IMR-90 (cell line): ENCODE results near the gene SLC2A6. TPM values are rescaled to one million over a fixed set of nuclear protein-coding genes. Genes with fewer than 3 reads are reported as not detected.

Experiments
- ATAC-seq: fragments of 200-7000 bp; cut with Tn5 transposase; 2 replicates; pipeline ENCODE4 v1.9.1; 2020; ENCODE audit warnings: low read depth, mild to moderate bottlenecking, moderate library complexity
- BruUV-seq: library from RNA; stranded (reverse); fragments of 400-500 nt; replicated peaks from 2 replicates; lab custom pipeline; 2021; lab: Mats Ljungman, UMichigan
- CTCF ChIA-PET: fragments of 300-600 bp; formaldehyde crosslinking; extraction: SDS; loops from one replicate; lab custom pipeline; 2021; ENCODE audit warnings: antibody characterized with exemption; lab: Yijun Ruan, JAX
- POLR2A ChIA-PET: fragments of 300-600 bp; sonication (Branson Sonifier 250); formaldehyde crosslinking; loops from one replicate; lab custom pipeline; 2022; ENCODE audit warnings: antibody characterized with exemption; ENCODE audit not compliant: unreplicated experiment; lab: Charles Lee
- DNase-seq: peaks from one replicate; pipeline ENCODE4 v3.0.0; 2013
- H2AFZ ChIP-seq: replicated peaks from 2 replicates; pipeline ENCODE3; 2013; ENCODE audit warnings: low read length, mild to moderate bottlenecking; ENCODE audit not compliant: poor library complexity
- H2AK5ac ChIP-seq: 2 replicates; pipeline ENCODE4 v1.6.1; 2013; ENCODE audit warnings: low read depth, low read length, inconsistent platforms
- H2AK9ac ChIP-seq: replicated peaks from 2 replicates; pipeline ENCODE3; 2013; ENCODE audit warnings: mild to moderate bottlenecking, low read depth, low read length, moderate library complexity; ENCODE audit not compliant: poor library complexity
- H2BK120ac ChIP-seq: 2 replicates; pipeline ENCODE4 v1.6.1; 2013; ENCODE audit warnings: low read depth, low read length, inconsistent platforms
- H2BK15ac ChIP-seq: 3 replicates; pipeline ENCODE4 v1.6.1; 2013; ENCODE audit warnings: low read depth, low read length, inconsistent platforms
- H2BK20ac ChIP-seq: 2 replicates; pipeline ENCODE4 v1.6.1; 2013; ENCODE audit warnings: low read depth, mild to moderate bottlenecking, inconsistent platforms, low read length, moderate library complexity
- H2BK5ac ChIP-seq: 2 replicates; pipeline ENCODE4 v1.6.1; 2013; ENCODE audit warnings: mild to moderate bottlenecking, low read depth, low read length, inconsistent platforms; ENCODE audit not compliant: poor library complexity, severe bottlenecking
- H3K14ac ChIP-seq: replicated peaks from 2 replicates; pipeline ENCODE4 v1.6.1; 2013; ENCODE audit warnings: low read depth, low read length, inconsistent platforms
- H3K18ac ChIP-seq: 2 replicates; pipeline ENCODE4 v1.6.1; 2013; ENCODE audit warnings: low read depth, low read length, control low read depth
- H3K23ac ChIP-seq: 2 replicates; pipeline ENCODE4 v1.6.1; 2013; ENCODE audit warnings: low read depth, low read length, inconsistent platforms
- H3K27ac ChIP-seq: 2 replicates; pipeline ENCODE4 v1.5.1; 2013; ENCODE audit warnings: mild to moderate bottlenecking, control low read depth, low read length; ENCODE audit not compliant: insufficient read depth
- H3K27me3 ChIP-seq: 2 replicates; pipeline ENCODE4 v1.6.1; 2013; ENCODE audit warnings: low read length; ENCODE audit not compliant: control insufficient read depth, insufficient read depth
- H3K36me3 ChIP-seq: 2 replicates; pipeline ENCODE4 v1.6.1; 2013; ENCODE audit warnings: low read length, mixed read lengths; ENCODE audit not compliant: control insufficient read depth, insufficient read depth
- H3K4ac ChIP-seq: 2 replicates; pipeline ENCODE4 v1.6.1; 2013; ENCODE audit warnings: low read depth, low read length, inconsistent platforms
- H3K4me1 ChIP-seq: 2 replicates; pipeline ENCODE4 v1.6.1; 2013; ENCODE audit warnings: low read length, mixed read lengths; ENCODE audit not compliant: control insufficient read depth, insufficient read depth
- H3K4me2 ChIP-seq: 2 replicates; pipeline ENCODE4 v1.6.1; 2013; ENCODE audit warnings: low read depth, mild to moderate bottlenecking, control low read depth, low read length, moderate library complexity
- H3K4me3 ChIP-seq: 2 replicates; pipeline ENCODE4 v1.5.1; 2013; ENCODE audit warnings: low read depth, mild to moderate bottlenecking, control low read depth, low read length, moderate library complexity; ENCODE audit not compliant: insufficient read depth
- H3K56ac ChIP-seq: 2 replicates; pipeline ENCODE4 v1.6.1; 2013; ENCODE audit warnings: low read length, inconsistent platforms; ENCODE audit not compliant: insufficient read depth; ENCODE audit errors: extremely low read depth
- H3K79me1 ChIP-seq, 2 experiments: 2 replicates each; pipeline ENCODE4 v1.6.1; 2013; ENCODE audit warnings: low read length in 2 of 2, inconsistent platforms in 1 of 2, low read depth in 1 of 2
- H3K9ac ChIP-seq: 2 replicates; pipeline ENCODE4 v1.6.1; 2013; ENCODE audit warnings: low read depth, low read length, control low read depth
- H3K9me1 ChIP-seq: 2 replicates; pipeline ENCODE4 v1.6.1; 2013; ENCODE audit warnings: low read length, inconsistent platforms; ENCODE audit not compliant: insufficient read depth
- H3K9me3 ChIP-seq: 2 replicates; pipeline ENCODE4 v1.6.1; 2013; ENCODE audit warnings: low read length; ENCODE audit not compliant: control insufficient read depth, insufficient read depth
- H4K20me1 ChIP-seq: 2 replicates; pipeline ENCODE4 v1.6.1; 2013; ENCODE audit warnings: low read length, inconsistent platforms; ENCODE audit not compliant: insufficient read depth
- H4K5ac ChIP-seq: 2 replicates; pipeline ENCODE4 v1.6.1; 2013; ENCODE audit warnings: mild to moderate bottlenecking, low read depth, low read length, control low read depth
- H4K8ac ChIP-seq, 2 experiments: 2 replicates each; pipeline ENCODE4 v1.6.1; 2013; ENCODE audit warnings: low read depth in 2 of 2, low read length in 2 of 2, control low read depth in 1 of 2, inconsistent platforms in 1 of 2
- H4K91ac ChIP-seq: 2 replicates; pipeline ENCODE4 v1.6.1; 2013; ENCODE audit warnings: low read depth, low read length, inconsistent platforms; ENCODE audit not compliant: insufficient read depth
- BHLHE40 ChIP-seq: fragments of 150-350 bp; IDR thresholded peaks from 2 replicates; pipeline ENCODE4 v1.6.1; 2016; ENCODE audit warnings: mild to moderate bottlenecking, low read depth, low read length
- CEBPB ChIP-seq: IDR thresholded peaks from 2 replicates; pipeline ENCODE4 v1.6.1; 2012; ENCODE audit warnings: low read depth, low read length, improper control_type of control experiment
- CHD1 ChIP-seq: IDR thresholded peaks from 2 replicates; pipeline ENCODE4 v1.6.1; 2012; ENCODE audit warnings: low read depth, low read length, improper control_type of control experiment
- CTCF ChIP-seq: conservative IDR thresholded peaks from 2 replicates; pipeline ENCODE4 v1.5.1; 2012; ENCODE audit warnings: mild to moderate bottlenecking, low read depth, low read length, improper control_type of control experiment
- FOS ChIP-seq: fragments of 150-350 bp; IDR thresholded peaks from 2 replicates; pipeline ENCODE4 v1.6.1; 2016; ENCODE audit warnings: low read depth, low read length
- MAFK ChIP-seq: IDR thresholded peaks from 2 replicates; pipeline ENCODE4 v1.6.1; 2012; ENCODE audit warnings: low read depth, low read length, improper control_type of control experiment
- MAZ ChIP-seq: IDR thresholded peaks from 2 replicates; pipeline ENCODE4 v1.6.1; 2012; ENCODE audit warnings: low read depth, mild to moderate bottlenecking, low read length, improper control_type of control experiment, moderate library complexity, borderline replicate concordance
- MXI1 ChIP-seq: IDR thresholded peaks from 2 replicates; pipeline ENCODE4 v1.6.1; 2012; ENCODE audit warnings: low read depth, mild to moderate bottlenecking, low read length, moderate library complexity, borderline replicate concordance
- NFE2L2 ChIP-seq: fragments of 150-350 bp; IDR thresholded peaks from 2 replicates; pipeline ENCODE4 v1.6.1; 2016; ENCODE audit warnings: low read depth, mild to moderate bottlenecking, low read length
- POLR2A ChIP-seq: IDR thresholded peaks from 2 replicates; pipeline ENCODE4 v1.6.1; 2012; ENCODE audit warnings: mild to moderate bottlenecking, low read depth, low read length
- RAD21 ChIP-seq: IDR thresholded peaks from 2 replicates; pipeline ENCODE4 v1.6.1; 2012; ENCODE audit warnings: low read length, improper control_type of control experiment
- RCOR1 ChIP-seq: IDR thresholded peaks from 2 replicates; pipeline ENCODE4 v1.6.1; 2012; ENCODE audit warnings: mild to moderate bottlenecking, low read length, improper control_type of control experiment; ENCODE audit not compliant: insufficient replicate concordance
- RFX5 ChIP-seq: IDR thresholded peaks from 2 replicates; pipeline ENCODE4 v1.8.0; 2012; ENCODE audit warnings: low read depth, mild to moderate bottlenecking, low read length, moderate library complexity
- SMC3 ChIP-seq: fragments of 150-350 bp; IDR thresholded peaks from 2 replicates; pipeline ENCODE4 v1.6.1; 2016; ENCODE audit warnings: low read depth, mild to moderate bottlenecking, antibody characterized with exemption, low read length, moderate library complexity
- WGBS, 2 experiments: methylation state at CpG; one replicate each; pipeline versions ENCODE4 v1.1.5 to v1.1.7; 2013; ENCODE audit warnings: missing lambda C conversion rate in 2 of 2; ENCODE audit not compliant: insufficient read length in 1 of 2; ENCODE audit errors: extremely low coverage in 2 of 2; 5-methylcytosine and 5-hydroxymethylcytosine counted together
- dilution Hi-C: fragments of 300-500 bp; cut with HindIII; formaldehyde crosslinking; loops from one replicate; pipeline ENCODE4 v1.14.3; 2018; ENCODE audit warnings: low sequenced_read_pairs; ENCODE audit not compliant: unreplicated experiment
- in situ Hi-C: fragments of 300-500 bp; cut with MboI; formaldehyde crosslinking; loops from 3 replicates; pipeline ENCODE4 v1.14.3; 2019; ENCODE audit warnings: low sequenced_read_pairs, inconsistent platforms, mixed read lengths
- intact Hi-C: fragments of 100-400 bp; cut with micrococcal nuclease; formaldehyde crosslinking; loops from 2 replicates; pipeline ENCODE4 v1.10.0; 2022
- polyA plus RNA-seq, 3 experiments: library from polyadenylated mRNA; depleted of rRNA; stranded (reverse); fragments of >200 nt; gene quantifications; 2 replicates each; pipeline ENCODE4 v1.2.3, GENCODE V29; 2012; ENCODE audit warnings: low replicate concordance in 1 of 3
- total RNA-seq: library from RNA; depleted of rRNA; stranded (reverse); fragments of >200 nt; gene quantifications from 2 replicates; pipeline ENCODE4 v1.2.3, GENCODE V29; 2012
- TF ChIP-seq, protein P1 (sequence below): fragments of 150-350 bp; IDR thresholded peaks from 2 replicates; pipeline ENCODE4 v1.6.1; 2016; ENCODE audit warnings: low read depth, mild to moderate bottlenecking, low read length, moderate library complexity, borderline replicate concordance
- TF ChIP-seq, protein P2 (sequence below): fragments of 150-350 bp; IDR thresholded peaks from 2 replicates; pipeline ENCODE4 v1.6.1; 2017; ENCODE audit warnings: mild to moderate bottlenecking, antibody characterized with exemption, low read length, low read depth

Gene SLC2A6
- total and polyA plus RNA-seq, 2 of the 4 experiments (the other 2 are of a cell fraction) = 2.9 to 8.5 TPM

- Histone ChIP-seq H2AK5ac (no peak overlapping the region), H3K4ac (no peak overlapping the region), H2BK15ac (no peak overlapping the region), H3K36me3 (no peaks in the 10 kb centered on the region), H2BK20ac (no peak overlapping the region), H2AFZ (no peak overlapping the region), H3K18ac (no peak overlapping the region), H3K9me3 (no peaks in the 10 kb centered on the region), H2BK5ac (no peak overlapping the region), H3K23ac (no peak overlapping the region), H3K14ac (no peak overlapping the region), H3K9ac (no peak overlapping the region), H3K4me3 (no peak overlapping the region), H3K56ac (no peak overlapping the region), H4K5ac (no peak overlapping the region), H3K9me1 (peaks cover 12% of the 10 kb centered on the region; the same call in 1 of the 2 replicates), H3K27ac (no peak overlapping the region), H3K4me2 (no peak overlapping the region), H3K27me3 (peaks cover 33% of the 10 kb centered on the region; the same call in 1 of the 2 replicates), H4K91ac (no peak overlapping the region), H4K20me1 (peaks cover 3% of the 10 kb centered on the region; the same call in 1 of the 2 replicates), H4K8ac (no peak overlapping the region), H3K4me1 (peaks cover 8% of the 10 kb centered on the region; the same call in 1 of the 2 replicates), H3K79me1 (no peaks in the 10 kb centered on the region), H2AK9ac (no peak overlapping the region), H2BK120ac (no peak overlapping the region)
- WGBS, 2 experiments = 80% methylated on average over 4 of the region's 27 CpGs; no CpG with 5 or more reads in 1 of the 2 experiments
- dilution Hi-C loops = no loop called here
- ChIA-PET CTCF (no interaction called here), POLR2A (no interaction called here)
- intact Hi-C loops = no loop called here
- in situ Hi-C loops = no loop called here
- no TSS peak for BruUV-seq
- TF ChIP-seq FOS (no peak), CTCF (no peak), RAD21 (no peak), MAFK (no peak), RFX5 (no peak), POLR2A (no peak), NFE2L2 (no peak), CHD1 (no peak), BHLHE40 (no peak), MXI1 (no peak), MAZ (no peak), CEBPB (no peak), RCOR1 (no peak), SMC3 (no peak)
- TF ChIP-seq, protein P1, sequence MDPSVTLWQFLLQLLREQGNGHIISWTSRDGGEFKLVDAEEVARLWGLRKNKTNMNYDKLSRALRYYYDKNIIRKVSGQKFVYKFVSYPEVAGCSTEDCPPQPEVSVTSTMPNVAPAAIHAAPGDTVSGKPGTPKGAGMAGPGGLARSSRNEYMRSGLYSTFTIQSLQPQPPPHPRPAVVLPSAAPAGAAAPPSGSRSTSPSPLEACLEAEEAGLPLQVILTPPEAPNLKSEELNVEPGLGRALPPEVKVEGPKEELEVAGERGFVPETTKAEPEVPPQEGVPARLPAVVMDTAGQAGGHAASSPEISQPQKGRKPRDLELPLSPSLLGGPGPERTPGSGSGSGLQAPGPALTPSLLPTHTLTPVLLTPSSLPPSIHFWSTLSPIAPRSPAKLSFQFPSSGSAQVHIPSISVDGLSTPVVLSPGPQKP = no peak
- TF ChIP-seq, protein P2, sequence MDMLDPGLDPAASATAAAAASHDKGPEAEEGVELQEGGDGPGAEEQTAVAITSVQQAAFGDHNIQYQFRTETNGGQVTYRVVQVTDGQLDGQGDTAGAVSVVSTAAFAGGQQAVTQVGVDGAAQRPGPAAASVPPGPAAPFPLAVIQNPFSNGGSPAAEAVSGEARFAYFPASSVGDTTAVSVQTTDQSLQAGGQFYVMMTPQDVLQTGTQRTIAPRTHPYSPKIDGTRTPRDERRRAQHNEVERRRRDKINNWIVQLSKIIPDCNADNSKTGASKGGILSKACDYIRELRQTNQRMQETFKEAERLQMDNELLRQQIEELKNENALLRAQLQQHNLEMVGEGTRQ = no peak
- no peak for DNase-seq
- no peak for ATAC-seq
These were observed 32.1 kb upstream of the SLC2A6 start for GRCh38 chr9:133510926-133511505.
